Measurements from ENCODE around the gene TMEM163.
"Not testable (repeated sequence)": the region's sequence is repeated elsewhere in the genome, so short reads cannot be mapped to it uniquely, and the experiment has no call there.

TMEM163 gene

DNA sequence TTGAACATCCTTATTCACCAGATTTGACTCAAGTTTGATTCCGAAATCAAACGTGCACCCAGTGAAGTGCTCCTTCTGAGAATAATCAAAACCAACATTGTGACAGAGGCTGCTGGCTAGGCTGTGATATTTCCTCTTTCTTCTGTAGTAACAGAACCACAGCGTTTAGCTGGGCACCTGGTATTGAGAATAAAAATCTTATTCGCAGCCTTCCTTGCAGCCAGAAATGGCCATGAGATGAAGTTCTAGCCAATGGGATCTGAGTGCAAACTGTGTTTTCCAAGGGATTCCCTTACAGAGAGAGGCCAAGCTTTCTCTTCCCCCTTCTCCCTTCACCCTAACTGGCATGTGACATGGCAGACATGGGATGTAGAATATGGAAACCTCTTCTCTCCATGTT is 51.7 kb downstream of the TMEM163 start:
- in situ Hi-C loops (cut with MboI; ENCODE audit: low sequenced_read_pairs), result no loop called here

DNA sequence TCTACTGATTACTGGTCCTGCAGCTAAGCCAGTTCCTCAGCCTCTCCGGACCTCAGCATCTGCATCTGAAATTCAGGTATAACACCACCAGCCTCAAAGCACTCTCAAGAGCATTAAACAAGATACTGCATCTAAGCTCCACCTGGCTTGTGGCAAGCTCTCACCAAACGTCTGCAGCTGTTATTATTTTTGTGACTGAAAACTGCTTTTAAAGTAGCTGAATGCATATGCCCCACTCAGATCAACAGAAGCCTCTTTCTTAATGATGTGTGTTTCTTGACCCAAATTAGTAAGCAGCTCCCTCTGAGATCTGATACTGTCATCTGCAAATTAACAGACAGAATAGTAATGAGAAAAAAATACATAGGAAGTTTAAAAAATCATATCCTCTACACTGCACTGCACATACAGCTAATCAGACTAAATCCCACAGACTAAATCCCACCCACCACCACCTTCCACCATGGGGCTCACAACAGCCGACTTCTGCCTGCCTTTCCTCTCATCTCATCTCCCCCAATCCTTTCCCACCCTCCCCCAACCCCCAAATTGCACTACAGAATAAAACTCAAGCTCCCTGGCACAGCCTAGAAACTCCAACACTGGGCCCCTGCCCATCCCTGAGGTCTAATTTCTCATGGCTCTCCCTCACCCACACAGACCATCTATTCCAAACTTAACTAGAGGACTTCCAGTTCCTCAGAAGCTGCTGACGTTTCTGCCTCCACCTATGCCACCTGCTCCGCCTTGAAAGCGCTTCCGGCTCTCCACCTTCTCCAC is 52.9 kb downstream of the TMEM163 start:
- in situ Hi-C loops (cut with MboI; ENCODE audit: low sequenced_read_pairs), result no loop called here

DNA sequence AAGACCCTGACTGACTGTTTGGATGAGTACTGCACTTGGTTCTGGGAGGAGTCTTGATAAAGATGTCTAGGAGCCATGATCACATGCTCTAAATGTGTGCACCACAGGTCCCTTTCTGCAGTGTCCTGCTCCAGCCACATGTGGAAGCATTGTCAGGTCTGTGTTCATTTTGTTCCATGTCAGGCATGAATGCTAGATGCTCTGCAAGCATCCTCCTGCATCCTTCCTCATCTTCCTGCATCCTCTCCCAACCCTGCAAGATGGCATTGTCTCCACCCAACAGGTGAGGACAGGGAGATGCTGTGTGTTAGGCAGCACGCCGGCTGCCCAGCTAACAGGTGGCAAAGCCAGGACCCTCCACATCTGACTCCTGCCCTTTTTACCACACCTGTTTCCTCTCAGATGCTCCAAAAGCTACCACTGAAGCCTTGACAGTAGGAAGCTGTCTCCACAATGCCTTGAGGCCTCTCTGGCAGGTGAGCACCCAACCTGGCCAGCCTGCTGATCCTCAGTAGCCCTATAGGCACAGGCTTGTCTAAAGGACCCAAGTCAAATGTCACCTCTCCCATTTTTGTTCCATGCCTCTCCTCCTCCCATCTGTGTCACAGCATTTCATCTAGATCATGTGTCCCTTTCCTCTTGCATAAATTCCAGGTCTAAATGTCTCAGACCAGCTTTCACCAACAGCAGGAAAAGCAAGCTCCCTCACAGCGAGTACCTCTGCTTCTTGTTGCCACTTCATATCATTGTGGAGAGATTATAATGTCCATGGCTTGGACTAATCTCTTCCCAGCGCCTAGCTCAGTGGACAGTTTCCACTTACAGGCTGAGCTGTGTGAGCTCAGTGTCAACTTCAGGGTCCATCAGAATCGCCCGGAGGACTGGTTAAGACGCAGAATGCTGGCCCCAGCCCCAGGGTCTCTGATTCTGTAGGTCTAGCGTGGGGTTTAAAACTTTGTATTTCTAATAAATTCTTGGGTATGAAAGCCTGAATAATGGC is 55.0 kb downstream of the TMEM163 start:
- in situ Hi-C loops (cut with MboI; ENCODE audit: low sequenced_read_pairs), result no loop called here

DNA sequence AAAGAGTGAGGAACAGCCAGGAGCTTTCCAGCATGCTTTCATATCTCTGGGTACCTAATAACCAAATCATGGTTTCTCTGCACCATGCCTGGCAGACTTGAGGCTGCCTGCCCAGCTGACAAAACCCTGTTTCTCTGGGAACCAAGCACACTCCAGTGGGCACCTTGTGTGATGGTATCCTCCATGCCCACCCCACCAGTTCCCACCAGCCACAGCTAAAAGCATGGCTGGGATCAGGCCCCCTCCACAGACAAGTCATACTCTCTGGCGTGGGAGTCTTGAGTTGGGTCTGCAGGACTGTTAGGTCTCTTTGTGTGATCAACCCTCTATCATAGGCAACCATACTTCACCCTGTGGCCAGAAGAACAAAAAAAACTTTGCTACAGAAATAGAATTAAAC is 56.0 kb downstream of the TMEM163 start:
- in situ Hi-C loops (cut with MboI; ENCODE audit: low sequenced_read_pairs), result no loop called here

DNA sequence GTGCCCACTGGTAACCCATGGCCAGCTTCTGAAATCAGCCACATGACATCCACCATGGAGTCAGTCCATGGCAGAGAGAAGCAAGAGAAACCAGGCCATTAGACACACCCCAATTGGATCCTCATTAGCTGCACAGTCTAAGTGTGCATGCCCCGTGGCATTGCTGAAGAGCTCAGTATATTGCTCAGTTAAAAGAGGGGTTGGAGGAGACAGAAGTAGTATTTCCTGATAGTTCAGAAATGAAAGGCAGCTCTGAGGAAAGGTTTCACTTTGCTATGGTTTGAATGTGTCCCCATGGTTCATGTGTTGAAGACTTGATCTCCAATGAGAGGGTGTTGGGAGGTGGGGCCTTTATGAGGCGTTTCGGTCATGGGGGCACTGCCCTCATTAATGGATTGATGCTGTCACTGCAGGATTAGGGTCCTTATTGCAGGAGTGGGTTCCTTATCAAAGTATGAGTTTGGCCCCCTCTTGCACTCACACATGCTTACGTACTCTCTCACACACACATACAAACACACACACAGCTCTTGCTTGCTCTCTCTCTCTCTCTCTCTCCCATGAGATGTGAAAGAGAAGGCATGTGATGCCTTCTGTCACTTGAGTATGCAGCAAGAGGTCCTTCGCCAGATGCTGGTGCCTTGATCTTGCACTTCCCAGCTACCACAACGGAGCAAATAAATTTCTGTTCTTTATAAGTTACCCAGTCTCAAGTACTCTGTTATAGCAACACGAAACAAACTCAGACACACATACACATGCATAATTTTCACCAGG is 58.0 kb downstream of the TMEM163 start:
- in situ Hi-C loops (cut with MboI; ENCODE audit: low sequenced_read_pairs), result no loop called here

DNA sequence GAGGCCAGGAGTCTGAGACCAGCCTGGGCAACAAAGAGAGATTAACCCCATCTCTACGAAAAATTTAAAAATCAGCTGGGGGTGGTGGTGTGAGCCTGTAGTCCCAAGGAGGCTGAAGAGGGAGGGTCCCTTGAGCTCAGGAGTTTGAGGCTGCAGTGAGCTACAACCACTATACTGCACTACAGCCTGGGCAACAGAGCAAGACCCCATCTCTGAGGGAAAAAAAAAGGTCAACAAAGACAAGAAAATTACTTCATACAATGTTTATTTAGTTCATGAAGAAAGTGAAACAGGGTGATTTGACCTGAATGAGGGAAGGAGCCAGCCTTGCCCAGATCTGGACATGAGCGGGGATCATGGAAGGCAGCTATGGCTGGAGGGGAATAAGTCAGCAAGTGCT is 59.1 kb downstream of the TMEM163 start:
- in situ Hi-C loops (cut with MboI; ENCODE audit: low sequenced_read_pairs), result no loop called here

DNA sequence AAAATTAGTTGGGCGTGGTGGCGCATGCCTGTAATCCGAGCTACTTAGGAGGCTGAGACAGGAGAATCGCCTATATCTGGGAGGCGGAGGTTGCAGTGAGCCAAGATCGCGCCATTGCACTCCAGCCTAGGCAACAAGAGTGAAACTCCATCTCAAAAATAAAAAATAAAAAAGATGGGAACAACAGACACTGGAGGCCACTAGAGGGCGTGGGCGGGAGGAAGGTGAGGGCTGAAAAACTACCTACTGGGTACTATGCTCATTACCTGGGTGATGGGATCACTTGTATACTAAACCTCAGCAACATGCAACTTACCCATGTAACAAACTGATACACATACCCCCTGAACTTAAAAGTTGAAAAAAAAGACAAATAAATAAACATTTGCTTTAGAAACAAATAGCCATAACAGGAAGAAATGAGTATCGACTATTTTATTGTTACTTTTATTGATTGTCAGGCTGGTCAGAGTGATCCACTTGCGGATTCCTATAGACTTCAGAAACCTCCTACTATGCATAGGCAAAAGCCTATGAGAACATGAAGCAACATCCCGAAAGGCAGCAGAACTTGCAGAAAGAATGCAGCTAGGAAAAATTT is 61.0 kb downstream of the TMEM163 start:
- in situ Hi-C loops (cut with MboI; ENCODE audit: low sequenced_read_pairs), result no loop called here

DNA sequence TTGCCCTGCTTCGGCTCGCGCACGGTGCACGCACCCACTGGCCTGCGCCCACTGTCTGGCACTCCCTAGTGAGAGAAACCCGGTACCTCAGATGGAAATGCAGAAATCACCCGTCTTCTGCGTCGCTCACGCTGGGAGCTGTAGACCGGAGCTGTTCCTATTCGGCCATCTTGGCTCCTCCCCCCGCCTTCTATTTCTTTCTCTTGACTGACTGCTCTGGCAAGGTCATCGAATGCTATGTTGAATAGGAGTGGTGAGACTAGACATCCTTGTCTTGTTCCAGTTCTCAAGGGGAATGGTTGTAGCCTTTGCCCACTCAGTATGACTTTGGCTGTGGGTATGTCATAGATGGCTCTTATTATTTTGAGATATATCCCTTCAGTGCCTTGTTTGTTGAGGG is 62.4 kb downstream of the TMEM163 start:
- in situ Hi-C loops (cut with MboI; ENCODE audit: low sequenced_read_pairs), result not testable (repeated sequence)

DNA sequence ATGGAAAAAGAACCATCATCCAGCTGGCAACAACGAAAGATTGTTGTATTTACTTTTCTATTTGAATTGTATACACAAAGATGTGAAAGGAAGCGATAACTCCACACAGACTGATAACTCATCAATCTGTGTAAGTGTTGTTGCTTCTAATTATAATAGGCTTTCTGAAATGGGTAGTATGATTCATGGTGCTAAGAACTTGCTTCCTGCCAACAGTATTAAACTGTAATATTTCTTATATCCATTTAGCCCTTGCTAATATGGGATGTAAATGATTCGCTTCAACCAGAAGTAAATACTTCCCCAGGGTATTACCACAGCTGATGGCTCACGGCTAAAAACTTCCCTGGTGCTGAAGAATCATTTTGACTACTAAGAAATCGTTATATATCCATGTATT is 70.2 kb downstream of the TMEM163 start:
- in situ Hi-C loops (cut with MboI; ENCODE audit: low sequenced_read_pairs), result no loop called here

DNA sequence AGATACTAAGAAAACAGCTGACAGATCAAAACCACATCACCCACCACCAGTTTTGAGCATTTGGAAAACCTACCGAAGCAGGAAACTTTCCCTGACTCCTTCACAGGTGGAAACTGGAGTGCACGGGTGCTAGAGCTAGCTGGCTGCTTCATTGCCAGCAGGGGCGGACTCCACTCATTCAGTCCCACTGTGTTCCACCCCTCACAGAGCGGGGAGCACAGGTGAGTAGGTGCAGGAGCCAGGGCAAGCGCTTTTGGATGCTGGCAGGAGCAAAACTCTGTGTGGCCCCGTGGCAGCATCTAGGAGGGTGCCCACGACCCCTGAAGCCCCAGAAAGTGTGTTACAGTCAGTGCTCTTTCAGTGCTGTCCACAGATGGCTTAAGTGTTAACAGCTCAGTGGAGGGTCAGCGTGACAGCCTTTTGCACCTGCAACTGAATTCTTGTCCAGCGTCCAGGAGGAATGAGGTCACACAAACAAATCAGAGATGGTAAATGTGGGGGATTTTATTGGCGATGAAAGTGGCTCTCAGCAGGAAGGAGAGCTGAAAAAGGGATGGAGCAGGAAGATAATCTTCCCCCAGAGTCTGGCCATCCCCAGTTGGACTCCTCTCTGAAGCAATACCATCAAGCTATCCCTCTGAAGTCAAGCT is 71.1 kb downstream of the TMEM163 start:
- in situ Hi-C loops (cut with MboI; ENCODE audit: low sequenced_read_pairs), result no loop called here

DNA sequence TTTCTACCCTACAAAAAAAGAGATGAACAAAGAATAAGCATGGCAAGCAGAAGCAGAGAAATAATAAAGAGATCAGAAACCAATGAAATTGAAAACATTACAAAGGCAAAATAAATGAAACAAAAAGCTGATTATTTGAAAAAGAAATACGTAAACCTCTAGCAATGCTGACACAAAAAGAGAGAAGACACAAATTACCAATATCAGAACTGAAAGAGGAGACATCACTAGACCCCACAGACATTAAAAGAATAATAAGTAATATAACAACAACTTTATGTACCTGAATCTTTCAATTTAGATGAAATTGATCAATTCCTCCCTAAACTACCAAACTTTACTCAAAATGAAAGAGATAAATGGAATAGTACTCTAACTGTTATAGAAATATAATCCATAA is 75.9 kb downstream of the TMEM163 start:
- in situ Hi-C loops (cut with MboI; ENCODE audit: low sequenced_read_pairs), result no loop called here

DNA sequence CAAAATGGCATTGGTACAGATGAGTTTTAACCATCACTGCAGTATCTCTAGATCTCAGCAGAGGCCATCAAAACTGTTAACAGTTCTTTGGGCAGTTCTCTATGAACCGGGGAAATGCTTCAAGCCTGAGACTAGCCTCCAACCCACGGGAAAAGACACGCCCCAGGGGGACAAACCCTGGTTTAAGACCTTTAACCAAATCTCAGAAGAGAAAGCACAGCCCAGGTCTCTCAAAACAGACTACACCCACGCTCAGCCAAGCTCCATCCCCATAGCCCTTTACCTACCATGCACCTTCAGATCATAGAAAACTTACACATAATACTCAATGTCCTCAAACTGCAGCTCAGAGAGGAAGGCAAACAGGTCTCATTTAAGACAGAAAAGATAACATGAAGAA is 78.3 kb downstream of the TMEM163 start:
- in situ Hi-C loops (cut with MboI; ENCODE audit: low sequenced_read_pairs), result no loop called here

DNA sequence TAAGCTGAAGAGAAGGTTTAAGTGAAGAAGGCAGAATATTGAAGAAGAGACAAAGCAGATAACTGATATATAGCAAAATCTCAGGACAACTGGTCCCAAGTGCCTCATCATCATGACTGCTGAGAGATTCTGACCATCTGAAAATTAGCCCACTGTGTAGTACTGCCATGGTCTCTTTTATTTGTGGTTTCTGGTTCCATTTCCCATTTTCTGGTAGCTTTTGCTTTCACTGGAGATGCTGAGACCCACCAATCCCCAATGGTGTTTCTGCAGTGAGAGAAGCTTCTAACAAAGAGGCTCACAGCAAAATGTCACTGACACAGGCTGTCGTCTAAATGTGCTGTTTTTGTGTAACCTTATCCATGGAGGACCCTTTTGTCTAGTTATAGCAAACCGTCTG is 79.5 kb downstream of the TMEM163 start:
- in situ Hi-C loops (cut with MboI; ENCODE audit: low sequenced_read_pairs), result no loop called here

DNA sequence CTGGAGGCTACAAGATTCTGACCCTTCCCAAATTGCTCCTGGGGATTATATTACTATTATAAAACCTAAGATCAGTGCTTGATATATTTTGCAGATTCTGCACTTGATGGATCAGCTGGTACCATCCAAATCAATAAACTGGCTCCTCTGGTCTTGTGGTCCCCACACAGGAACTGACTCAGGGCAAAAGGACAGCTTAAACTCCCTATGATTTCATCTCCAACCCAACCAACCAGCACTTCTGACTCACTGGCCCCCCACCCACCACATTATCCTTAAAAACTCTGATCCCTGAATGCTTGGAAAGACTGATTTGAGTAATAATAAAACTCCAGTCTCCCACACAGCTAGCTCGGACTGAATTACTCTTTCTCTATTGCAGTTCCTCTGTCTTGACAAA is 82.1 kb downstream of the TMEM163 start:
- in situ Hi-C loops (cut with MboI; ENCODE audit: low sequenced_read_pairs), result no loop called here

DNA sequence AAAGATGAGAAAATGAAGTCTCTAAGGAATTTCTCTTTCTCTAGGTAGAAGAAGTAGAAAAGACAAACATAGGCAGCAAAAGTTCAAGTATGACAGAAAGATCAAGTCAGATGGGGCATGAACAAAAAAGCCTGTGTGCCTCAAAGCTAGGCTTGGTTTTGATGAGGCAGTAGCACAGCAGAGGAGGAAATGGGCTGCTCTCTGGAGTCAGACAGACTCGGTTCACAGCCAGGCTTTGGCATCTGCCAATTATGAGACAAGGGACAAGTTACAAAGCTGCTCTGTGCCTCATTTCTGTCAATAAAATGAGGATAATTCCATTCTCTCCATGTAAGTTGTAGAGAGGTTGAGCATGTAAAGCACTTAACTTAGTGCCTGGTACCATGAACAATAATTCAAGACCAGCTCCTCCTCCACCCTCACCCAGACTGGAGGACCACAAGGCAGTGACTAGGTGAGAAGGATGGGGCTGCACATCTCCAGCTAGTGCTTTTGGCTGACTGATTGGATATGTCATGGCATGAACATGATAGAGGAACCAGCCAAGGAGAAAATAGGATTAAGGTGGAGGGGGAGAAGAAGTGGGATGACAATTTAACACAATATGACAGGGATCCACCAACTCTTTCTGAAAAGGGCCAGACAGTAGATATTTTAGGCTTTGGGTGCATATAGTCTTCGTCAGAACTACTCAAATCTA is 84.6 kb downstream of the TMEM163 start:
- in situ Hi-C loops (cut with MboI; ENCODE audit: low sequenced_read_pairs), result no loop called here

DNA sequence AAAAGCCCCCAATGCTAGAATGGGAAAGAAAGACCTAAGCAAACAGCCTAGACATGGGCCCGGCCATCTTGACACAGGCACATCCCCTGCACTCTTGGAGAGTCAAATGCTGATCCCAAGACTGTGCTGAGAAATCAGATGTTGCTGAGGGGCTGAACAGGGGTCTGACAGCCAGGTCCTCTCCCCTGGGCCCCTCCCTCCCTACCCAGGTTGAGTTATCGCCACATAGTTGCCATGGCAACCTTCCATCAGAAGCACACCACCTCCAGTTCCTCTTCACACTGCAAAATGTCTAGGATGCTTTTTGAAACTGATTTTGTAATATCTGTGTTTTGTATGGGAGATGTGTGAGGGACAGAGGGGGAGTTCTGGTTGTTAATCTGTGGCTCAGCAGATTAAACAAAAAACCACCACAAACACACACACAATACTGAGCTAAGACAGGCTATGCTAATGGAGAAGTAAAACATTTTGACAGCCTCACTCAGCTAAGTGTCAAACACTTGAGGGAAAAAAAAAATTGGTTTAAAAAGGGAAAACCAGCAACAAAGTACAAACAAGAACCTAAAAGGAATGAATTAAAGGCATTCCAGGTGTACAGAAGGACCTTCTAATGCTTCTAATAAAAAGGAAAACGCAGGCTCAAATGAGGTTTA is 88.2 kb downstream of the TMEM163 start:
- in situ Hi-C loops (cut with MboI; ENCODE audit: low sequenced_read_pairs), result no loop called here

DNA sequence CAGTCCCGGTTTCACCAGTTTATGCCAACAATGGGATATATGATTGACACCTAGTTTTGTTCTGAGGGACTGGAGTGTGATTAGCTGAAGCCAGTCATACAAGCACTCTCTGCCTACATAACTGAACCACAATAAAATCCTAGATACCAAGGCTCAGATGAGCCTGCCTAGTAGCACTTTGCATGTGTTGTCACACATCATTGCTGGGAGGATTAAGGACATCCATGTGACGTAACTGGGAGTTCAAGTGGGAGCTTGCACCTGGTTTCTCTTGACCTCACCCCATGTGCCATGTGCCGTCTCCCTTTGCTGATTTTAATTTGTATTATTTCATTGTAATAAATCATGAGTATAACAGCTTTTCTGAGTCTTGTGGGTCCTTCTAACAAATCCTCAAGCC is 90.3 kb downstream of the TMEM163 start:
- in situ Hi-C loops (cut with MboI; ENCODE audit: low sequenced_read_pairs), result no loop called here

DNA sequence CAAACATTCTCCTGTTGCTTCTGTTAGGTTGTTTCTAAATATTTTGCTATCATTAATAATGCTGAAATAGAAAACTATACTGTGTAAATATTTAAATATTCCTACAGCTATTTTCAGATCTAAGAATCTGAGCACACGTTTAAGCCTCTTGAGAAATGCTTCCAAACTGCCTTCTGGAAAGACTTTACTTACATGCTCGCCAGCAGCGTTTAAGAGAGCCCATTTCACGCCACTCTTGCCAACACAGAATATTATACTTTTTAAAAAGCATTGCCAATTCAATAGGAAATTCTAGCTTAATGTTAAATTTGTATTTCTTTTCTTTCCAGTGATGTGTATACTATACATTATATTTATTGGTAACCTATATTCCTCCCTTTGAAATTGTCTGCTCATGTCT is 92.0 kb downstream of the TMEM163 start:
- in situ Hi-C loops (cut with MboI; ENCODE audit: low sequenced_read_pairs), result no loop called here

DNA sequence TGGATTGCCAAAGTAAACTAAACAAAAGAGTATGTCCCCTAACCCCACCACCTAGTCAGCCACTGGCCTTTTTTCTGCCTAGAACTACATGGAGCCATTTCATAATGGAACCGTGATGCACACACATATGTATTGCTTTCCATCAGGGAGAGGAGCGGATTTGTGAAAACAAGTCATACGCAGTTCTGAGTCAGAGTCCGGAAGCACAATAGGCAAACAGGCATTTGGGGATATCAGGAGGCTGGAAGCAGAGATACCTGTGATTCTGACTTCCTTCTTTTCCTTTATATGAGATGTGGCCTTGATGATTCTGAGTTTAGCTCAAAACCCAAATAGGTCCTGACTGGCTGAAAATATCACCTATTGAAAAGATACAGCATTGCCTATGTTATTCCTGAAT is 93.5 kb downstream of the TMEM163 start:
- in situ Hi-C loops (cut with MboI; ENCODE audit: low sequenced_read_pairs), result no loop called here
